Measurements from ENCODE around the gene TTLL6. TPM values are rescaled to one million over a fixed set of nuclear protein-coding genes. Genes with fewer than 3 reads are reported as not detected.

Gene TTLL6
- total and polyA plus RNA-seq, 8 donors, result 0.35 to 2.4 (median 1.4) TPM

- DNase-seq (no peak), ATAC-seq (no peak)
- TF ChIP-seq, protein P1, sequence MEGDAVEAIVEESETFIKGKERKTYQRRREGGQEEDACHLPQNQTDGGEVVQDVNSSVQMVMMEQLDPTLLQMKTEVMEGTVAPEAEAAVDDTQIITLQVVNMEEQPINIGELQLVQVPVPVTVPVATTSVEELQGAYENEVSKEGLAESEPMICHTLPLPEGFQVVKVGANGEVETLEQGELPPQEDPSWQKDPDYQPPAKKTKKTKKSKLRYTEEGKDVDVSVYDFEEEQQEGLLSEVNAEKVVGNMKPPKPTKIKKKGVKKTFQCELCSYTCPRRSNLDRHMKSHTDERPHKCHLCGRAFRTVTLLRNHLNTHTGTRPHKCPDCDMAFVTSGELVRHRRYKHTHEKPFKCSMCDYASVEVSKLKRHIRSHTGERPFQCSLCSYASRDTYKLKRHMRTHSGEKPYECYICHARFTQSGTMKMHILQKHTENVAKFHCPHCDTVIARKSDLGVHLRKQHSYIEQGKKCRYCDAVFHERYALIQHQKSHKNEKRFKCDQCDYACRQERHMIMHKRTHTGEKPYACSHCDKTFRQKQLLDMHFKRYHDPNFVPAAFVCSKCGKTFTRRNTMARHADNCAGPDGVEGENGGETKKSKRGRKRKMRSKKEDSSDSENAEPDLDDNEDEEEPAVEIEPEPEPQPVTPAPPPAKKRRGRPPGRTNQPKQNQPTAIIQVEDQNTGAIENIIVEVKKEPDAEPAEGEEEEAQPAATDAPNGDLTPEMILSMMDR (IDR thresholded peaks at IDR 0.05), result no peak
- Histone ChIP-seq H3K27ac (no peak overlapping the region), H3K27me3 (peaks cover 71 to 100% of the 10 kb centered on the region in 2 donors), H3K4me3 (no peak overlapping the region), H3K9me3 (no peaks in the 10 kb centered on the region), H3K4me1 (peaks cover 0 to 17% of the 10 kb centered on the region in 2 donors), H3K36me3 (no peaks in the 10 kb centered on the region)
- intact Hi-C loops (cut with DNase I), result no loop called here
Measured at GRCh38 chr17:48756830-48757251, 60.2 kb downstream of the TTLL6 start.

DNA sequence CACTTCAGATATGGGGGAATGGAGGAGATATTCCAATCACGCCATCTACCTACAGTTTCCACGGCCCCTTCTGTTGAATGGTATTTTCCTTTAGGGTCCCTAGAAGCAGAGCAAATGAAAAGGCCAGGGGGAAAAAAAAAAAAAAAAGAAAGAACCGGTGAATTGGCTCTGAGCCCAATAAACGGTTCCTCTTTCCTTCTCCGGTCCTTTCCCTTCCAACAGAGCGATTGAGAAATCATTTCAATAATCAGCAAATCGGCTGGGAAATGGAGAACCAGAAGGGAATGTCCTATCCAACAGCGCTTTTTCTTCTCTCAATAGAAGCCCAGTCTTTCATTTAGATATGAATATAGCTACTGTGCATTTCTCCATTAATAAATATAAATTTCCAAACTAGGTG is 61.7 kb downstream of the TTLL6 start:
- no peak for DNase-seq
- H3K4me1 ChIP-seq, result peaks cover 0 to 17% of the 10 kb centered on the region in 2 donors
- ATAC-seq, result no peak
- H3K4me3 ChIP-seq, result no peak overlapping the region
- intact Hi-C loops (cut with DNase I), result no loop called here
- H3K27me3 ChIP-seq, result peaks cover 78 to 100% of the 10 kb centered on the region in 2 donors
- H3K27ac ChIP-seq, result no peak overlapping the region
- TF ChIP-seq, protein P1 (IDR thresholded peaks at IDR 0.05), result no peak
- H3K36me3 ChIP-seq, result no peaks in the 10 kb centered on the region
- H3K9me3 ChIP-seq, result no peaks in the 10 kb centered on the region

- intact Hi-C loops (cut with DNase I), result no loop called here
- H3K4me1 ChIP-seq, result peaks cover 0 to 17% of the 10 kb centered on the region in 2 donors
- no peak for ATAC-seq
- H3K27ac ChIP-seq, result no peak overlapping the region
- H3K4me3 ChIP-seq, result no peak overlapping the region
- peaks cover 85 to 100% of the 10 kb centered on the region in 2 donors for H3K27me3 ChIP-seq
- DNase-seq, result no peak
- H3K36me3 ChIP-seq, result no peaks in the 10 kb centered on the region
- H3K9me3 ChIP-seq, result no peaks in the 10 kb centered on the region
- TF ChIP-seq, protein P1 (IDR thresholded peaks at IDR 0.05), result no peak
Measured at GRCh38 chr17:48754500-48755261, 62.3 kb downstream of the TTLL6 start.

DNA sequence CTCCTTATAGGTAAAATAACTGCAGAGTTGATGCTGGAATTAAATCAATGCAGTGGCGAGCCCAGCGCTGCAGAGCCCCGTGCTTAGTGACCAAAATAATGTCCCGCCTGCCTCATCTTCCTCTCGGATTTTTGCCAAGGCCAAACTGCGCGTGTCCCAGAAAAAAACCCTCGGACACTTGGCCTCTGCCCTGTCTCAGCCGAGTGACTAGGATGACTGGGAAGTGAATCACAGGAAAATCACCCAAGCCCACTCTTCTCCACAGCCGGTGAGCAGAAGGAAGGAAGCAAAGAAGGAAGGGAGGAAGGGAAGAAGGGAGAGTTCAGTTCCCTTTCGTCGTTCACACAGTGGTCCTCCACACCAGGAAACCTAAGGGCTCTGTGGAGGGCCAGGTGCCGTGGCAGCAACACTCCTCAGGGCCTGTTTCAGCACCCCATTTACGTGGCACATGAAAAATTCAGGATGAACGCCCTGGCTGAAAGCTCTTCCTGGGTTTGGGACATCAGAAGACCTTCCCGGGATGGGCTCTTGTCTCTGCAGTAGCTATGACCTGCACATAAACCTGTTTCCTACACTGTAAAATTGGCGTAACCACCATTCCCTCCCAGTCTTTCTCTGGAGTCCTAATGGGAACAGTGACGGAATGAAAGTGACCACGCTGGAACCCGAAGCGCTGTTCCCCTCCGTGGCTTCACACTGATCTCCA is 63.1 kb downstream of the TTLL6 start:
- intact Hi-C loops (cut with DNase I), result no loop called here
- TF ChIP-seq, protein P1 (IDR thresholded peaks at IDR 0.05), result no peak
- no peak overlapping the region for H3K27ac ChIP-seq
- no peak overlapping the region for H3K4me3 ChIP-seq
- H3K36me3 ChIP-seq, result no peaks in the 10 kb centered on the region
- no peak for DNase-seq
- H3K4me1 ChIP-seq, result peaks cover 0 to 17% of the 10 kb centered on the region in 2 donors
- peaks cover 87 to 100% of the 10 kb centered on the region in 2 donors for H3K27me3 ChIP-seq
- ATAC-seq, result no peak
- no peaks in the 10 kb centered on the region for H3K9me3 ChIP-seq

Data from left lung (tissue), 10 donors.